IMR-90 (cell line): ENCODE measurements around the gene ATP9B. TPM values are rescaled to one million over a fixed set of nuclear protein-coding genes. Genes with fewer than 3 reads are reported as not detected.

Experiments used
- ATAC-seq: fragments of 200-7000 bp; cut with Tn5 transposase; 2 replicates; pipeline ENCODE4 v1.9.1; 2020; ENCODE audit warnings: low read depth, mild to moderate bottlenecking, moderate library complexity
- BruUV-seq: library from RNA; stranded (reverse); fragments of 400-500 nt; replicated peaks from 2 replicates; lab custom pipeline; 2021; lab: Mats Ljungman, UMichigan
- CTCF ChIA-PET: fragments of 300-600 bp; formaldehyde crosslinking; extraction: SDS; loops from one replicate; lab custom pipeline; 2021; ENCODE audit warnings: antibody characterized with exemption; lab: Yijun Ruan, JAX
- POLR2A ChIA-PET: fragments of 300-600 bp; sonication (Branson Sonifier 250); formaldehyde crosslinking; loops from one replicate; lab custom pipeline; 2022; ENCODE audit warnings: antibody characterized with exemption; ENCODE audit not compliant: unreplicated experiment; lab: Charles Lee
- DNase-seq: peaks from one replicate; pipeline ENCODE4 v3.0.0; 2013
- H2AFZ ChIP-seq: replicated peaks from 2 replicates; pipeline ENCODE3; 2013; ENCODE audit warnings: low read length, mild to moderate bottlenecking; ENCODE audit not compliant: poor library complexity
- H2AK5ac ChIP-seq: 2 replicates; pipeline ENCODE4 v1.6.1; 2013; ENCODE audit warnings: low read depth, low read length, inconsistent platforms
- H2AK9ac ChIP-seq: replicated peaks from 2 replicates; pipeline ENCODE3; 2013; ENCODE audit warnings: mild to moderate bottlenecking, low read depth, low read length, moderate library complexity; ENCODE audit not compliant: poor library complexity
- H2BK120ac ChIP-seq: 2 replicates; pipeline ENCODE4 v1.6.1; 2013; ENCODE audit warnings: low read depth, low read length, inconsistent platforms
- H2BK15ac ChIP-seq: 3 replicates; pipeline ENCODE4 v1.6.1; 2013; ENCODE audit warnings: low read depth, low read length, inconsistent platforms
- H2BK20ac ChIP-seq: 2 replicates; pipeline ENCODE4 v1.6.1; 2013; ENCODE audit warnings: low read depth, mild to moderate bottlenecking, inconsistent platforms, low read length, moderate library complexity
- H2BK5ac ChIP-seq: 2 replicates; pipeline ENCODE4 v1.6.1; 2013; ENCODE audit warnings: mild to moderate bottlenecking, low read depth, low read length, inconsistent platforms; ENCODE audit not compliant: poor library complexity, severe bottlenecking
- H3K14ac ChIP-seq: replicated peaks from 2 replicates; pipeline ENCODE4 v1.6.1; 2013; ENCODE audit warnings: low read depth, low read length, inconsistent platforms
- H3K18ac ChIP-seq: 2 replicates; pipeline ENCODE4 v1.6.1; 2013; ENCODE audit warnings: low read depth, low read length, control low read depth
- H3K23ac ChIP-seq: 2 replicates; pipeline ENCODE4 v1.6.1; 2013; ENCODE audit warnings: low read depth, low read length, inconsistent platforms
- H3K27ac ChIP-seq: 2 replicates; pipeline ENCODE4 v1.5.1; 2013; ENCODE audit warnings: mild to moderate bottlenecking, control low read depth, low read length; ENCODE audit not compliant: insufficient read depth
- H3K27me3 ChIP-seq: 2 replicates; pipeline ENCODE4 v1.6.1; 2013; ENCODE audit warnings: low read length; ENCODE audit not compliant: control insufficient read depth, insufficient read depth
- H3K36me3 ChIP-seq: 2 replicates; pipeline ENCODE4 v1.6.1; 2013; ENCODE audit warnings: low read length, mixed read lengths; ENCODE audit not compliant: control insufficient read depth, insufficient read depth
- H3K4ac ChIP-seq: 2 replicates; pipeline ENCODE4 v1.6.1; 2013; ENCODE audit warnings: low read depth, low read length, inconsistent platforms
- H3K4me1 ChIP-seq: 2 replicates; pipeline ENCODE4 v1.6.1; 2013; ENCODE audit warnings: low read length, mixed read lengths; ENCODE audit not compliant: control insufficient read depth, insufficient read depth
- H3K4me2 ChIP-seq: 2 replicates; pipeline ENCODE4 v1.6.1; 2013; ENCODE audit warnings: low read depth, mild to moderate bottlenecking, control low read depth, low read length, moderate library complexity
- H3K4me3 ChIP-seq: 2 replicates; pipeline ENCODE4 v1.5.1; 2013; ENCODE audit warnings: low read depth, mild to moderate bottlenecking, control low read depth, low read length, moderate library complexity; ENCODE audit not compliant: insufficient read depth
- H3K56ac ChIP-seq: 2 replicates; pipeline ENCODE4 v1.6.1; 2013; ENCODE audit warnings: low read length, inconsistent platforms; ENCODE audit not compliant: insufficient read depth; ENCODE audit errors: extremely low read depth
- H3K79me1 ChIP-seq, 2 experiments: 2 replicates each; pipeline ENCODE4 v1.6.1; 2013; ENCODE audit warnings: low read length in 2 of 2, inconsistent platforms in 1 of 2, low read depth in 1 of 2
- H3K9ac ChIP-seq: 2 replicates; pipeline ENCODE4 v1.6.1; 2013; ENCODE audit warnings: low read depth, low read length, control low read depth
- H3K9me1 ChIP-seq: 2 replicates; pipeline ENCODE4 v1.6.1; 2013; ENCODE audit warnings: low read length, inconsistent platforms; ENCODE audit not compliant: insufficient read depth
- H3K9me3 ChIP-seq: 2 replicates; pipeline ENCODE4 v1.6.1; 2013; ENCODE audit warnings: low read length; ENCODE audit not compliant: control insufficient read depth, insufficient read depth
- H4K20me1 ChIP-seq: 2 replicates; pipeline ENCODE4 v1.6.1; 2013; ENCODE audit warnings: low read length, inconsistent platforms; ENCODE audit not compliant: insufficient read depth
- H4K5ac ChIP-seq: 2 replicates; pipeline ENCODE4 v1.6.1; 2013; ENCODE audit warnings: mild to moderate bottlenecking, low read depth, low read length, control low read depth
- H4K8ac ChIP-seq, 2 experiments: 2 replicates each; pipeline ENCODE4 v1.6.1; 2013; ENCODE audit warnings: low read depth in 2 of 2, low read length in 2 of 2, control low read depth in 1 of 2, inconsistent platforms in 1 of 2
- H4K91ac ChIP-seq: 2 replicates; pipeline ENCODE4 v1.6.1; 2013; ENCODE audit warnings: low read depth, low read length, inconsistent platforms; ENCODE audit not compliant: insufficient read depth
- BHLHE40 ChIP-seq: fragments of 150-350 bp; IDR thresholded peaks from 2 replicates; pipeline ENCODE4 v1.6.1; 2016; ENCODE audit warnings: mild to moderate bottlenecking, low read depth, low read length
- CHD1 ChIP-seq: IDR thresholded peaks from 2 replicates; pipeline ENCODE4 v1.6.1; 2012; ENCODE audit warnings: low read depth, low read length, improper control_type of control experiment
- CTCF ChIP-seq: conservative IDR thresholded peaks from 2 replicates; pipeline ENCODE4 v1.5.1; 2012; ENCODE audit warnings: mild to moderate bottlenecking, low read depth, low read length, improper control_type of control experiment
- FOS ChIP-seq: fragments of 150-350 bp; IDR thresholded peaks from 2 replicates; pipeline ENCODE4 v1.6.1; 2016; ENCODE audit warnings: low read depth, low read length
- MAFK ChIP-seq: IDR thresholded peaks from 2 replicates; pipeline ENCODE4 v1.6.1; 2012; ENCODE audit warnings: low read depth, low read length, improper control_type of control experiment
- MAZ ChIP-seq: IDR thresholded peaks from 2 replicates; pipeline ENCODE4 v1.6.1; 2012; ENCODE audit warnings: low read depth, mild to moderate bottlenecking, low read length, improper control_type of control experiment, moderate library complexity, borderline replicate concordance
- MXI1 ChIP-seq: IDR thresholded peaks from 2 replicates; pipeline ENCODE4 v1.6.1; 2012; ENCODE audit warnings: low read depth, mild to moderate bottlenecking, low read length, moderate library complexity, borderline replicate concordance
- NFE2L2 ChIP-seq: fragments of 150-350 bp; IDR thresholded peaks from 2 replicates; pipeline ENCODE4 v1.6.1; 2016; ENCODE audit warnings: low read depth, mild to moderate bottlenecking, low read length
- POLR2A ChIP-seq: IDR thresholded peaks from 2 replicates; pipeline ENCODE4 v1.6.1; 2012; ENCODE audit warnings: mild to moderate bottlenecking, low read depth, low read length
- RAD21 ChIP-seq: IDR thresholded peaks from 2 replicates; pipeline ENCODE4 v1.6.1; 2012; ENCODE audit warnings: low read length, improper control_type of control experiment
- RCOR1 ChIP-seq: IDR thresholded peaks from 2 replicates; pipeline ENCODE4 v1.6.1; 2012; ENCODE audit warnings: mild to moderate bottlenecking, low read length, improper control_type of control experiment; ENCODE audit not compliant: insufficient replicate concordance
- RFX5 ChIP-seq: IDR thresholded peaks from 2 replicates; pipeline ENCODE4 v1.8.0; 2012; ENCODE audit warnings: low read depth, mild to moderate bottlenecking, low read length, moderate library complexity
- SMC3 ChIP-seq: fragments of 150-350 bp; IDR thresholded peaks from 2 replicates; pipeline ENCODE4 v1.6.1; 2016; ENCODE audit warnings: low read depth, mild to moderate bottlenecking, antibody characterized with exemption, low read length, moderate library complexity
- USF2 ChIP-seq: fragments of 150-350 bp; IDR thresholded peaks from 2 replicates; pipeline ENCODE4 v1.6.1; 2017; ENCODE audit warnings: mild to moderate bottlenecking, antibody characterized with exemption, low read length, low read depth
- WGBS, 2 experiments: methylation state at CpG; one replicate each; pipeline versions ENCODE4 v1.1.5 to v1.1.7; 2013; ENCODE audit warnings: missing lambda C conversion rate in 2 of 2; ENCODE audit not compliant: insufficient read length in 1 of 2; ENCODE audit errors: extremely low coverage in 2 of 2; 5-methylcytosine and 5-hydroxymethylcytosine counted together
- dilution Hi-C: fragments of 300-500 bp; cut with HindIII; formaldehyde crosslinking; loops from one replicate; pipeline ENCODE4 v1.14.3; 2018; ENCODE audit warnings: low sequenced_read_pairs; ENCODE audit not compliant: unreplicated experiment
- in situ Hi-C: fragments of 300-500 bp; cut with MboI; formaldehyde crosslinking; loops from 3 replicates; pipeline ENCODE4 v1.14.3; 2019; ENCODE audit warnings: low sequenced_read_pairs, inconsistent platforms, mixed read lengths
- intact Hi-C: fragments of 100-400 bp; cut with micrococcal nuclease; formaldehyde crosslinking; loops from 2 replicates; pipeline ENCODE4 v1.10.0; 2022
- polyA plus RNA-seq, 3 experiments: library from polyadenylated mRNA; depleted of rRNA; stranded (reverse); fragments of >200 nt; gene quantifications; 2 replicates each; pipeline ENCODE4 v1.2.3, GENCODE V29; 2012; ENCODE audit warnings: low replicate concordance in 1 of 3
- total RNA-seq: library from RNA; depleted of rRNA; stranded (reverse); fragments of >200 nt; gene quantifications from 2 replicates; pipeline ENCODE4 v1.2.3, GENCODE V29; 2012
- TF ChIP-seq, protein P1 (sequence below): fragments of 150-350 bp; IDR thresholded peaks from 2 replicates; pipeline ENCODE4 v1.6.1; 2016; ENCODE audit warnings: low read depth, mild to moderate bottlenecking, low read length, moderate library complexity, borderline replicate concordance

The ATP9B gene
- total and polyA plus RNA-seq, 2 of the 4 experiments (the other 2 are of a cell fraction): 11.0 to 11.5 TPM

DNA sequence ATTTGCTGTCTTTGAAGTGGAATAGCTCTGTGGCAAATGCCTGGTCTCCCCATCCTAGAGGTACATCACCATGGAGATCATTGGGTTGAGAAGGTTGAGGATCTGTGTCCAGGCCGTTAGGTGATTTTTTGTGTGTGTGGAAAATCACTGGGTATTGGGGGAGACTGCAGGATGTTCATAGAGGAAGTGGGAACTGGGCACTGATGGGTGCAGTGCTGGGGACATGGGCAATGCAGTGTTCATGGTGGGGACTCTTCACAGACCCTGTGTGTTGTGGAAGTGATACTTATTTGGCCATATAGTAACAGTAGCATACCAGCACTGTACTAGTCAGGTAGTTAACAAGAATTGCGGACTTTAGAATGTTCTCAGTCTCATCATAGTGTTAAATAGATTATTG is 34.9 kb downstream of the ATP9B start:
- in situ Hi-C loops (no loop called here), intact Hi-C loops (no loop called here), dilution Hi-C loops (no loop called here)
- Histone ChIP-seq H2AK9ac (no peak overlapping the region), H2BK20ac (no peak overlapping the region), H3K79me1 (peaks cover 19 to 36% of the 10 kb centered on the region in 2 experiments; a peak in 3 of 4 replicates), H3K14ac (no peak overlapping the region), H2BK5ac (no peak overlapping the region), H3K56ac (no peak overlapping the region), H3K36me3 (no peaks in the 10 kb centered on the region), H3K18ac (no peak overlapping the region), H4K8ac (no peak overlapping the region), H2AK5ac (no peak overlapping the region), H4K5ac (no peak overlapping the region), H3K4me2 (no peak overlapping the region), H3K4me3 (no peak overlapping the region), H4K91ac (no peak overlapping the region), H3K9me3 (no peaks in the 10 kb centered on the region), H3K27me3 (no peaks in the 10 kb centered on the region), H2AFZ (no peak overlapping the region), H3K9ac (no peak overlapping the region), H3K9me1 (peaks cover 12% of the 10 kb centered on the region; the same call in 1 of the 2 replicates), H4K20me1 (no peaks in the 10 kb centered on the region), H3K23ac (no peak overlapping the region), H3K4ac (no peak overlapping the region), H3K27ac (no peak overlapping the region), H3K4me1 (peaks cover 2% of the 10 kb centered on the region; the same call in 1 of the 2 replicates), H2BK15ac (no peak overlapping the region), H2BK120ac (no peak overlapping the region)
- DNase-seq (no peak), ATAC-seq (no peak)
- 86% methylated on average over 1 of the region's 2 CpGs; no CpG with 5 or more reads in 1 of the 2 experiments for WGBS, 2 experiments
- POLR2A ChIA-PET: no interaction called here
- no TSS peak for BruUV-seq
- no peak for TF ChIP-seq CTCF
- no peak for TF ChIP-seq RAD21
- TF ChIP-seq MAZ: no peak
- TF ChIP-seq MXI1: no peak
- TF ChIP-seq BHLHE40: no peak
- no peak for TF ChIP-seq RFX5
- TF ChIP-seq FOS: no peak
- no peak for TF ChIP-seq POLR2A
- TF ChIP-seq USF2: no peak
- TF ChIP-seq, protein P1, sequence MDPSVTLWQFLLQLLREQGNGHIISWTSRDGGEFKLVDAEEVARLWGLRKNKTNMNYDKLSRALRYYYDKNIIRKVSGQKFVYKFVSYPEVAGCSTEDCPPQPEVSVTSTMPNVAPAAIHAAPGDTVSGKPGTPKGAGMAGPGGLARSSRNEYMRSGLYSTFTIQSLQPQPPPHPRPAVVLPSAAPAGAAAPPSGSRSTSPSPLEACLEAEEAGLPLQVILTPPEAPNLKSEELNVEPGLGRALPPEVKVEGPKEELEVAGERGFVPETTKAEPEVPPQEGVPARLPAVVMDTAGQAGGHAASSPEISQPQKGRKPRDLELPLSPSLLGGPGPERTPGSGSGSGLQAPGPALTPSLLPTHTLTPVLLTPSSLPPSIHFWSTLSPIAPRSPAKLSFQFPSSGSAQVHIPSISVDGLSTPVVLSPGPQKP: no peak
- TF ChIP-seq MAFK: no peak
- no peak for TF ChIP-seq CHD1
- TF ChIP-seq RCOR1: no peak
- no peak for TF ChIP-seq NFE2L2
- no peak for TF ChIP-seq SMC3
- CTCF ChIA-PET: interaction anchor here (0.6 kb wide), 1 partner anchor 691 kb away, joined by 3 read pairs; no protein-coding TSS in a partner anchor
